Uterus (tissue), 2 donors: ENCODE measurements around the gene PRKAG2.

Experiments used
- POLR2A ChIP-seq, 2 donors: fragments of 450-650 bp; IDR thresholded peaks; one replicate each; pipeline ENCODE4 v1.6.1; 2016; ENCODE audit warnings: antibody characterized with exemption in 2 of 2, mild to moderate bottlenecking in 1 of 2, moderate library complexity in 1 of 2
- TF ChIP-seq, protein P1 (sequence below), 4 experiments: fragments of 200-600 bp in 2 of 4; fragments of 450-650 bp in 2 of 4; sonication (generic) in 2 of 4; IDR thresholded peaks; one replicate each; pipeline ENCODE4 v1.5.1; 2016 to 2019; ENCODE audit warnings: antibody characterized with exemption in 4 of 4, mild to moderate bottlenecking in 2 of 4, moderate library complexity in 1 of 4

DNA sequence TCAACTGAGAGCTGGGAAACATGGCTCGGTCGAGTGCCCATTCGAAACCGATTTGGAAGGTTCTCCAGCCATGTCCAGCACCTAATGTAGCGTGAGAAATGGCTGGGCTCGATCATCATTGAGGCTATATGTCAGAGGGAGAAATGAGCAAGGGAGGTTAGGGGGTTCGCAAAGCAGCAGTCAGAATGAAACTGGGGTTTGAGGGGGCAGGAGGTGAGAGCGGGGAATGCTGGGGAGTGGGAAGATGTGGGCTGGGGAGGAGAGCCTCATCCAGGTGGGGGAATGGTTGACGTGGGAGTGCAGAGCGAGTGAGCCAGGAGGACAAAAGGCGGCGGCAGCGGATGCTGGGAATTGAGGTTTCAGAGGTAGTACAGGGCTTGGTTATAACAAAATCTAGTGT is 44.5 kb upstream of the PRKAG2 start:
- TF ChIP-seq, protein P1, sequence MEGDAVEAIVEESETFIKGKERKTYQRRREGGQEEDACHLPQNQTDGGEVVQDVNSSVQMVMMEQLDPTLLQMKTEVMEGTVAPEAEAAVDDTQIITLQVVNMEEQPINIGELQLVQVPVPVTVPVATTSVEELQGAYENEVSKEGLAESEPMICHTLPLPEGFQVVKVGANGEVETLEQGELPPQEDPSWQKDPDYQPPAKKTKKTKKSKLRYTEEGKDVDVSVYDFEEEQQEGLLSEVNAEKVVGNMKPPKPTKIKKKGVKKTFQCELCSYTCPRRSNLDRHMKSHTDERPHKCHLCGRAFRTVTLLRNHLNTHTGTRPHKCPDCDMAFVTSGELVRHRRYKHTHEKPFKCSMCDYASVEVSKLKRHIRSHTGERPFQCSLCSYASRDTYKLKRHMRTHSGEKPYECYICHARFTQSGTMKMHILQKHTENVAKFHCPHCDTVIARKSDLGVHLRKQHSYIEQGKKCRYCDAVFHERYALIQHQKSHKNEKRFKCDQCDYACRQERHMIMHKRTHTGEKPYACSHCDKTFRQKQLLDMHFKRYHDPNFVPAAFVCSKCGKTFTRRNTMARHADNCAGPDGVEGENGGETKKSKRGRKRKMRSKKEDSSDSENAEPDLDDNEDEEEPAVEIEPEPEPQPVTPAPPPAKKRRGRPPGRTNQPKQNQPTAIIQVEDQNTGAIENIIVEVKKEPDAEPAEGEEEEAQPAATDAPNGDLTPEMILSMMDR (IDR thresholded peaks at IDR 0.05): no peak
- TF ChIP-seq POLR2A (IDR thresholded peaks at IDR 0.05): no peak
